H1 (cell line): ENCODE measurements around the gene TEAD1. TPM values are rescaled to one million over a fixed set of nuclear protein-coding genes. Genes with fewer than 3 reads are reported as not detected.

Experiments used
- CHD2 ChIP-seq: IDR thresholded peaks from 2 replicates; pipeline ENCODE4 v1.6.1; 2012; ENCODE audit warnings: low read length, improper control_type of control experiment
- CREB1 ChIP-seq: IDR thresholded peaks from 2 replicates; pipeline ENCODE4 v1.6.1; 2012; ENCODE audit warnings: inconsistent platforms
- GABPA ChIP-seq: IDR thresholded peaks from 2 replicates; pipeline ENCODE4 v1.6.1; 2011; ENCODE audit warnings: mild to moderate bottlenecking, low read length, moderate library complexity, borderline replicate concordance; ENCODE audit not compliant: insufficient read depth
- PHF8 ChIP-seq: fragments of 200-600 bp; sonication (generic); conservative IDR thresholded peaks from 2 replicates; pipeline ENCODE4 v1.7.1; 2012; ENCODE audit warnings: low read depth, mild to moderate bottlenecking, inconsistent platforms, low read length, moderate library complexity
- USF2 ChIP-seq: IDR thresholded peaks from 2 replicates; pipeline ENCODE4 v1.6.1; 2011; ENCODE audit warnings: low read length, improper control_type of control experiment
- polyA plus RNA-seq, 7 experiments: library from polyadenylated mRNA; depleted of rRNA in 3 of 7; stranded (reverse) in 5 of 7; unstranded in 2 of 7; fragments of >200 nt in 5 of 7; fragments of 200-250 nt in 2 of 7; gene quantifications; 1 replicate in 5 of 7; 2 replicates in 1 of 7; 4 replicates in 1 of 7; pipeline versions ENCODE4 v1.2.1 to v1.2.3, GENCODE V29; 2011 to 2013; ENCODE audit warnings: missing spikeins in 2 of 7, mixed read lengths in 2 of 7
- total RNA-seq: library from RNA; stranded (reverse); fragmentation: NEBNext Ultra II Directional; extraction: Animal tissue kit (Norgen Biotek cat#: 25700); gene quantifications from 2 replicates; pipeline ENCODE4 v1.2.1, GENCODE V29; 2021
- TF ChIP-seq, protein P1 (sequence below): IDR thresholded peaks from 2 replicates; pipeline ENCODE4 v1.6.1; 2012; ENCODE audit warnings: inconsistent platforms

TEAD1 gene
- total and polyA plus RNA-seq, 2 of the 8 experiments (the other 6 are each of a cell fraction or from before 2014, with no cell fraction given) = 15.6 to 67.4 TPM

DNA sequence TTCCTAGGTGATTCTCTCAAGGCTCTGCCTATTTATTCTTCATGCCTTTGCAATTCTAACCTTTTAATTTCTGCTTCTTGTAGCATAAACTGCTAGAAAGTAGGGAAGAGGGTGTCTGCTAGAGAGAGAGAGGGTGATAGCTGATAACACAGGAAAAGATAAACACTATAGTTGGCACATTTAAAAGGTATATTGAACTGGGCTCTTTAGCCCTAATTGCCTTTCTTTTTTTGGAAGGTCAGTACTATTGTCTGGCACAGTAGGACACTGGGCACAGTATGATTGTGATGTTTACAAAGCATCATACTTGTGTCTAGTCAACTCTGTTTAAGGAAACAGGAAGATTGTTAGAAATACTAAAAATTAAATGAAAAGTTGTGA lies 33.3 kb downstream of the TEAD1 start (continued):
- TF ChIP-seq USF2 (no peak), GABPA (no peak), CREB1 (no peak), CHD2 (no peak), PHF8 (no peak)
- TF ChIP-seq, protein P1, sequence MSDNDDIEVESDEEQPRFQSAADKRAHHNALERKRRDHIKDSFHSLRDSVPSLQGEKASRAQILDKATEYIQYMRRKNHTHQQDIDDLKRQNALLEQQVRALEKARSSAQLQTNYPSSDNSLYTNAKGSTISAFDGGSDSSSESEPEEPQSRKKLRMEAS = no peak
